Stimulated activated CD8-positive, alpha-beta memory T cell treated with anti-CD3 and anti-CD28 coated beads, Interleukin-2, amount 100 ng/mL, for 48 hours (primary cell): Measurements from ENCODE around the gene TAF1L.

Experiments used
- DNase-seq, 2 donors: peaks; one replicate each; pipeline ENCODE4 v3.0.0-alpha.2; 2020; ENCODE audit warnings: low read depth in 2 of 2

The TAF1L gene

DNA sequence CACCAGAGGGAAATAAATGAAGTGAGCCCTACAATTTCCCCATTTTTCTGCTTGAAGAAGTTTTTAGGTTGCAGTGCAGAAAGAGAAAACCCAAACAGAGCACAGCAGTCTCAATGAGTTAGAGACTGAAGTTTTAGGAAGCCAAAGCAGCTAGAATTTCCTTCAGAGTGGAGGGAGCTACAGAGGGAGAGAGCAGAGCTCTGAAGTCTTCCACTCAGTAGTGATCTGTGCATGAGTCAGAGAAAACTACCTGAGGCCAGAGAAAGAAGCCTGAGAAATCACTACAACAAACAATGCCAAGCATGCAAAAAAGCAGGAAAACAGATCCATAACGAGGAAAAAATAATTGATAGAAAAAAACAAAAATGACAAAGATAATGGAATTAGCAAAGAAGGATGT, 44.6 kb downstream of the TAF1L start:
- DNase-seq = no peak

DNA sequence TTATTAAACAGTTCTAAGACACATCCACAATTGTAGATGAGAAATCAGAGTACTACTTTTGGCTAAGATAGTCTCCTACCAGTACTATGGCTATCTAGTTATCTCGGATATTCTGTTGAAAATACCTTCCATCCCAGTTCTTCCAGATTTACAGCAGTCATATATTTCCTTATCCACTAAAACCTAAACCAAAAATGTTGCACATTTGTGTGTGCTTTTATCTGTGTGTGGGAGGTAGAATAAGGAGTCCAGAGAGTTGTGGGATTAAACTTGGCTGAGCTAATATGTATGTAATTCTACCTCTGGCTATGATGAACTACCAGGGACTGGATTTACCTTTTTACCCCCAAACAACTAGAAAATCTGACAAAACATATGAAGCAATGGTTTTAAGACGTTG, 45.0 kb downstream of the TAF1L start:
- no peak for DNase-seq

DNA sequence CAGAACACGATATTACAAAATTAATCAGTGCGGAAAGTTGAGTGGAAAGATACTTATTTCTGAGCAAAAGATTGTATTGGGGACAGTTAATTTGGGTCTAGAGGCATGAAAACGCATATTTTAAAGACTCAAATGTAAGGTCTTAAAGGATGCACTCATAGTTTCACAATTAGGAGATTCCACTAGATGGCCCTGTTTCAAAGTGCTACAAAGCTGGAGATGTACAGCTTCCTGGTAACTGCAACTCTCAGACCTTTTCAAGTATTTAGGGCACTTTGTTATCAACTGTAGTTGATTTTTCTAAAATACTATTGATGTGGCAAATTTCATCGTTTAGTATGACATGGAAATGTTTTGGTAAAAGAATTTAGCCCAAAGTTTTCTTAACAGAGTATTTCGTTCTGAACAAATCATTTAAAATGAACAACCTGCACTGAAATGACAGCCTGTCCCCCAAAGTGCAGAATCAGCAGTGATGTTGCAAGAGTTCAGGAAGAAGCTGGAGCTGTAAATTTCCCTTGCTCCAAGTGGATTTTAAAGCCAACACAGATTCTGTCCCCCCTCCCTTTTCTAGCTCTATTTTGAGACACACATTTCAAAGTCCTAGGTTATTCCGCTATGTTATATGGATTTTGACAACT, 46.3 kb downstream of the TAF1L start:
- DNase-seq = no peak

DNA sequence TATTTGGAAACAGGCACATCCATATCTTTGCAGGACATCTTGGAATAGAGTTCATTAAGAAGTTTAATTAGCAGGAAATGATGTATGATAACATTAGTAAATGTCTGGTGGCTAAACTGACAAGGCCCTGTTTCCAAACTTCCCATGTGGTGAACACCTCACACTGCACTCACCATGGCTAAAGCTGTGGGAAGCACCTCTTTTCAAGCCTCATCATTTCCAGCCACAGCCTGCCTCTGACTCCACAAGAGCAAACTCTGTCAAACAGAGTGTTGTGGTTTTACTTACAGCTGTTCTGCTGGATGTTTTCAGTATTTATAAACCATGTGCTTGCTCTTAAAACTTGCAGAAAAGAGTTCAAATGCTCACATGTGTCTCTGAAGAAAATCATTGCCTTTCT, 47.6 kb downstream of the TAF1L start:
- DNase-seq = peak in 1 of 2 donors; percentile 4

DNA sequence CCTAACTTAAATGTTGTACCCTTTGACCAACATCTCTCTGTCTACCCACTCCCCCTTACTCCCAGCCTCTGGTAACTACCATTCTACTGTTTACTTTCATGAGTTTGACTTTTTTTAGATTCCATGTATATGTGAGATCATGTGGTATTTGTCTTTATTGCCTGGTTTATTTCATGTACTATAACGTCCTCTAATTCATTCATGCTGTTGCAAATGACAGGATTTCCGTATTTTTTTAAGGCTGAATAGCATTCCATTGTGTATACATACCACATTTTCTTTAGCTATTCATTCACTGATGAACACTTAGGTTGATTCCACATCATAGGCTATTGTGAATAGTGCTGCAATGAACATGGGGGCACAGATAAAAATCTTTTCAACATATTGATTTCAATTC, 50.7 kb downstream of the TAF1L start:
- no peak for DNase-seq

DNA sequence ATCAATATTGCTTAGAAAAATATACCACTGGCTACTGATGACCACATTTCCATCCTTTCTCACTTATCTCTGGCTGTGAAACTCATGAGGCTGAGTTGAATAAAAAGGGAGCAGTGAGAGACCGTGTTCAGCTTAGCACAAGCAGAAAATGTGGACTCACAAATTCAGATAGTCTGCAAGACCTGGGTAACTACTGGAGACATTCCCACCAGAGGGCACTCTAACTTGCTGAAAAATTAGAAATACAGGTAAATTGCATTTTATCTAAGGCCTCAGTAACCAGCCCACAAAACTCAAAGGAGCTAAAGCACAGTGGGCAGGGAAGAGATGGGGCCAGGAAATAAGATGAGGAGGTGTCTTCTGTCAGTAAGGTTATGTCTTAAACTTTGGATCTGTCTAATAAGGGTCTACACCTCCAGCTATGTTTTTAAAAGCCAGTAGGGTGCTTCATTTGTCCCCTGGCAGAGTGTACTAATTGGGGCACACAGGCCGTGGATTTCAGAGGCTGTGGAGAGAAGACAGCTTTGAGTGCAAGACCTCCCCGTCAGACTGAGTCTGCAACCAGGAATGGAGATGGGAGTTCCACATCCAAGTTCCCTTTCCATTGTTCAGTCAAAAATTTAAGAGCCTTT, 53.8 kb downstream of the TAF1L start:
- no peak for DNase-seq

DNA sequence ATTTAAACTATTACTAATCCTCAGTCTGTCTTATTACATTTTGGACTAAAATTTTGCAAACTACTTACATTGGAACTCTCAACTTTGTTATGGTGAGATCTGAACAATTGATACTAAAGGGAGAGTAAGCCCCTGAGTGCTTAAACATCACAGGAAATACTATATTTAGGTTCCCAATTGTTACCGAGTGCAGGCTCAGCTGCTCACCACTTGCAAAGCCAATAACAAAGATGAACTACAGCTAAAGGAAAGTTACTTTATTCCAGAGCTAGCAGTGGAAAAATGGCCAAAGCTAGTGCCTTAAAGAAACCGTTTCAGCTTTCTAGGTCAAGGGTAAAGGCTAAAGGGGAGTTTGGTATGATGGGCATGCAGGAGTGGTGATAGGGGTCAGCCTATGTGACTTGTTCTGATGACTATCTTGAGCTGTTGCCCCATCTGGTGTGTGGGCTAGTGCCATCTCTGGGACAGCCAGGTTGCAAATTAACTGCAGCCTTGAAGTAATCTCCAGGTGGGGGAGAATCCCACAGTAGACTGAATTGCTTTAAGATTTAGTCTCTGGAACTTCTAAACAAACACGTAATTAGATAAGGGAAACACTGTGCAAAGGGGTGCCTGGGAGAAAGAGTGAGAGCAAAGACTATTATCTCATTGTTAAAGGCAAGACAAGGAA, 54.7 kb downstream of the TAF1L start:
- DNase-seq = no peak

DNA sequence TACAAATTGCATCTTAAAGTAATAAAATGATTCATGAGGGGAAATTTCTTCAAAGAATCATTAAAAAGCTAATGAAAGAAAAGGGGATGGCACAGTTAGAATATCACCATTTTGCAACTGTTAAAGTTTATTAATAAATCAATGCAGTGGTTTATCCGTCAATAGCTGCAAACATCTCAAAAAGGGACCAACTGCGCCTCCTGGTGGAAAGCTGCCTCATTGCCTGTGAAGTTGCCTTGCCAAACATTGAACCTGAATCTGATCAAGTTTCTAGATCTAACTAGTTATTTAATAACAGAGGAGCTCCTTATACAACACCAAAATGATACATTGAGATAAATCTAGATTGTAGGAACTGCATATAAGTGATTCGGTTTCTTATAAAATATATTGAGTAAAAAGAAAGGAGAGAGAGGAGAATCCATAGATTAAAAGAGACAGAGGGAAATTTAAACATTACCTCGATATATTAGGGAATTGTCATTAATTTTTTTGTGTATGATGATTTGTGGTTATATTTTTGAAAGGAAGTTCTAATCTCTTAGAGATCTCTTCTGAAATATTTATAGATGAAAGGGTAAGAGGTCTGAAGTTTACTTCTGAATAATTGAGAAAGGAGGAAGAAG, 55.6 kb downstream of the TAF1L start:
- peak; percentile 61 to 62 for DNase-seq
